Measurements from ENCODE around the gene TNFAIP8. TPM values are rescaled to one million over a fixed set of nuclear protein-coding genes. Genes with fewer than 3 reads are reported as not detected.

Gene TNFAIP8
- total and polyA plus RNA-seq, 10 of the 15 experiments (the other 5 are each of a cell fraction or from before 2014, with no cell fraction given) = 124 to 324 (median 177) TPM

- RAD21 ChIA-PET (ENCODE audit: unreplicated experiment) = interaction anchor here (0.7 to 17.9 kb wide), 9 partner anchors 8 to 372 kb away, joined by 3 to 501 read pairs (median 7); no protein-coding TSS in a partner anchor
Observed at GRCh38 chr5:119359737-119360413, 4.1 kb downstream of the TNFAIP8 start.

GRCh38 chr5:119360905-119361593, 5.2 kb downstream of the TNFAIP8 start:
- RAD21 ChIA-PET (ENCODE audit: unreplicated experiment) = interaction anchor here (0.9 to 17.9 kb wide), 13 partner anchors 7 to 339 kb away, joined by 3 to 501 read pairs (median 6); no protein-coding TSS in a partner anchor
- SMC1A ChIA-PET (ENCODE audit: uncharacterized antibody, unreplicated experiment) = interaction anchor here (0.6 to 34.8 kb wide), 18 partner anchors 2 to 290 kb away, joined by 3 to 1117 read pairs (median 4); partner anchors contain the start of genes DMXL1 and TNFAIP8

More at GRCh38 chr5:119359737-119360413, 4.1 kb downstream of the TNFAIP8 start:
- ChIA-PET POLR2A (interaction anchor here (0.5 to 20.5 kb wide), 11 partner anchors 8 to 331 kb away, joined by 4 to 657 read pairs (median 6); no protein-coding TSS in a partner anchor), SMC1A (ENCODE audit: uncharacterized antibody, unreplicated experiment) (interaction anchor here (0.7 to 34.8 kb wide), 20 partner anchors 3 to 373 kb away, joined by 3 to 1117 read pairs (median 5); partner anchors contain the start of gene TNFAIP8), CTCF (interaction anchor here (0.9 to 12.8 kb wide), 9 partner anchors 21 to 193 kb away, joined by 3 to 187 read pairs (median 4); no protein-coding TSS in a partner anchor)
- H3K27me3 ChIP-seq (replicated peaks in 1 of 2; ENCODE audit: control insufficient read depth in 2 of 2, insufficient read depth in 2 of 2, low read length in 1 of 2) = no peaks in the 10 kb centered on the region
- DNase-seq (ENCODE audit: low read depth, low spot score) (no peak), FAIRE-seq (no peak), ATAC-seq (no peak)
- no peak overlapping the region for H2AFZ ChIP-seq (ENCODE audit: control insufficient read depth, low read depth, low read length)
- H3K36me3 ChIP-seq (ENCODE audit: control insufficient read depth in 2 of 2, insufficient read depth in 2 of 2, low read length in 1 of 2) = peaks cover 5 to 21% of the 10 kb centered on the region in 2 experiments; a peak in 3 of 4 replicates
- peak overlapping the region; percentile 23; the same call in 1 of the 2 replicates for H3K9ac ChIP-seq (ENCODE audit: control insufficient read depth, insufficient read depth, low read length)
- BruUV-seq (replicated peaks) = no TSS peak
- peak overlapping the region; percentile 95 for H3K4me2 ChIP-seq (ENCODE audit: control insufficient read depth, insufficient read depth)
- TF ChIP-seq CREB1 (IDR thresholded peaks at IDR 0.05; ENCODE audit: low read depth) (0 out of 2 replicates have a peak, but pooled peaks have one; percentile 34), ZBED1 (IDR thresholded peaks at IDR 0.05; ENCODE audit: borderline replicate concordance) (no peak)
- H3K4me1 ChIP-seq (ENCODE audit: control insufficient read depth, insufficient read depth, low read length) = peaks cover 50% of the 10 kb centered on the region
- H3K9me3 ChIP-seq (replicated peaks; ENCODE audit: control insufficient read depth, insufficient read depth, low read length) = no peaks in the 10 kb centered on the region
- H3K4me3 ChIP-seq = peak overlapping the region; percentile 96
- peaks cover 98% of the 10 kb centered on the region for H3K79me2 ChIP-seq (ENCODE audit: control insufficient read depth, insufficient read depth, low read length)
- in situ Hi-C loops (cut with MboI) (no loop called here), intact Hi-C loops (cut with micrococcal nuclease; ENCODE audit: unreplicated experiment) (loop anchor here (5.0 to 10.0 kb wide), 3 partner anchors 37 to 635 kb away; partner anchors contain the start of gene DMXL1)
- H3K27ac ChIP-seq (ENCODE audit: control insufficient read depth, insufficient read depth) = peak overlapping the region; percentile 3; the same call in 1 of the 2 replicates
- WGBS (ENCODE audit: insufficient coverage, insufficient replicate concordance, low lambda C conversion rate, missing lambda C conversion rate) = 10% methylated on average over 4 of the region's 4 CpGs
- H4K20me1 ChIP-seq (ENCODE audit: control insufficient read depth, insufficient read depth) = peaks cover 17% of the 10 kb centered on the region

More at GRCh38 chr5:119360905-119361593, 5.2 kb downstream of the TNFAIP8 start:
- intact Hi-C loops (cut with micrococcal nuclease; ENCODE audit: unreplicated experiment) = no loop called here
- no peak for ATAC-seq
- Histone ChIP-seq H3K36me3 (ENCODE audit: control insufficient read depth in 2 of 2, insufficient read depth in 2 of 2, low read length in 1 of 2) (peaks cover 5 to 21% of the 10 kb centered on the region in 2 experiments; a peak in 3 of 4 replicates), H3K79me2 (ENCODE audit: control insufficient read depth, insufficient read depth, low read length) (peaks cover 98% of the 10 kb centered on the region), H3K4me1 (ENCODE audit: control insufficient read depth, insufficient read depth, low read length) (peaks cover 50% of the 10 kb centered on the region), H4K20me1 (ENCODE audit: control insufficient read depth, insufficient read depth) (peaks cover 17% of the 10 kb centered on the region), H3K27ac (ENCODE audit: control insufficient read depth, insufficient read depth) (peak overlapping the region; percentile 3; the same call in 1 of the 2 replicates), H3K9me3 (replicated peaks; ENCODE audit: control insufficient read depth, insufficient read depth, low read length) (no peaks in the 10 kb centered on the region), H3K4me3 (peak overlapping the region; percentile 96), H3K27me3 (replicated peaks in 1 of 2; ENCODE audit: control insufficient read depth in 2 of 2, insufficient read depth in 2 of 2, low read length in 1 of 2) (no peaks in the 10 kb centered on the region), H3K9ac (ENCODE audit: control insufficient read depth, insufficient read depth, low read length) (no peak overlapping the region), H2AFZ (ENCODE audit: control insufficient read depth, low read depth, low read length) (no peak overlapping the region), H3K4me2 (ENCODE audit: control insufficient read depth, insufficient read depth) (peak overlapping the region; percentile 69)
- WGBS (ENCODE audit: insufficient coverage, insufficient replicate concordance, low lambda C conversion rate, missing lambda C conversion rate) = 59% methylated on average over 5 of the region's 5 CpGs
- no TSS peak for BruUV-seq (replicated peaks)
- ChIA-PET CTCF (interaction anchor here (0.6 to 12.8 kb wide), 13 partner anchors 8 to 337 kb away, joined by 3 to 187 read pairs (median 5); no protein-coding TSS in a partner anchor), POLR2A (interaction anchor here (0.7 to 20.5 kb wide), 9 partner anchors 6 to 88 kb away, joined by 3 to 657 read pairs (median 4); no protein-coding TSS in a partner anchor)
- no peak for FAIRE-seq
- no peak for DNase-seq (ENCODE audit: low read depth, low spot score)
- TF ChIP-seq BRCA1 (IDR thresholded peaks at IDR 0.05; ENCODE audit: low read depth, low read length) = no peak
- no peak for TF ChIP-seq SIN3A (IDR thresholded peaks at IDR 0.05; ENCODE audit: low read depth, low read length)
- no peak for TF ChIP-seq NBN (IDR thresholded peaks at IDR 0.05)
- TF ChIP-seq ZBTB33 (IDR thresholded peaks at IDR 0.05) = 0 out of 2 replicates have a peak, but pooled peaks have one; percentile 19
- no peak for TF ChIP-seq IRF3 (IDR thresholded peaks at IDR 0.05)
- no peak for TF ChIP-seq SRF (IDR thresholded peaks at IDR 0.05; ENCODE audit: low read depth in 2 of 2, low read length in 2 of 2)
- in situ Hi-C loops (cut with MboI) = no loop called here

Measured in GM12878 (cell line).